HG03354 (cell line): ENCODE measurements around the gene ELMOD3.
"Not testable (repeated sequence)": the region's sequence is repeated elsewhere in the genome, so short reads cannot be mapped to it uniquely, and the experiment has no call there.

Source experiments
- ATAC-seq: cut with Tn5 transposase; IDR thresholded peaks from one replicate; pipeline ENCODE4 v1.9.1; 2021; ENCODE audit warnings: mild to moderate bottlenecking; ENCODE audit not compliant: unreplicated experiment, poor library complexity, severe bottlenecking

ELMOD3 gene

DNA sequence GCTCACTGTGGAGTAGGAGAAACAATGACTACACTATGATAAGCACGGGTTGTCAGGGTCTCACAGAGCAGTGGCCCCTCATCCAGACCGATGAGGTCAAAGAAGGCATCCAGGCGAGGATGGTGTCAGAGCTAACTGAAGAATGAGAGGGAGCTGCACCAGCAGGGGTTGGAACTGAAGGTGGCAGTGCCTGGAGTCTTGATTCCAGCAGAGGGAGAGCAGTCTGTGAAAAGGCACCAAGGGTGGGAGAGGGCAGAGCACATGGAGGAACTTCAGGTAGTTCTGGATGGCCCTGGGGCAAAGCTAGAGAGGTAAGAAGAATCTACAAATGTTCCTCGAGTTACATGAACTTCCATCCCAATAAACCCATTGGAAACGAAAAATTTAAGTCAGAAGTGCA, 12.6 kb downstream of the ELMOD3 start:
- no peak for ATAC-seq

DNA sequence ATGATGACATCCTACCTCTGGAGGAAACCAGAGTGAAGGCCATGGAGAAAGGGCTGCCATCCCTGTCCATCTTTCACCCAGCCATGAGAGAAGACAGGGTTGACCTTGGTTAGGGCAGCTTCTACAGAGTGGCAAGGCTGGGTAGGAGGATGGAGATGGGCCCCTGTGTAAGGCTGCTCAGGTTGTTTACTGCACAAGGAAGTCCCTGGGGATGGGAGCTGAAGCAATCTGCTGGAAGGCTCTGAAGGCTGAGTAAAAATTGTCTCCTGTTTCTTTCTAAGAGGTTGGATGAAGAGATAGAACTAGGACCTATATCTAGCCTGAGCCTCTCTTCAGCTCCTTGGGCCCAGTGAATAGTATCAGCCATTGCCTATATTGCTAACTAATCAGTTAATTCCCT, 14.4 kb downstream of the ELMOD3 start:
- ATAC-seq, result no peak

DNA sequence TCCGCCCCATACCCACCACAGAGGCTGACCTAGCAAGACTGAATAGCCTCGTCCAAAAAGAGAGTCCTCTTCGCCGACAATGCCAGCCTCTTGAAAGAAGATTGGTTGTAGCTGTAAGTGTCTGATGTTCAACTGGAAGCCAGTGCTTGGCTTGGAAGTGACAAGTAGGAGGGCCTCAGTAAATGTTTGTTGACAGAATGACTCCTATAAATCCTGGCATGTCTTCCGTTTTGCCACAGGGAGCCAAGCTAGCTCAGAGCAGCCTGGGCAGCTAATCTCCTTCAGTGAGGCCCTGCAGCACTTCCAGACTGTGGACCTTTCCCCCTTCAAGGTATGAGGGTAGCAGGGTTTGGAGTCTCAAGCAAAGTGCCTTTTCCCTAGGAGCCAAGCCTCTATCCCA, 14.9 kb downstream of the ELMOD3 start:
- ATAC-seq, result no peak

DNA sequence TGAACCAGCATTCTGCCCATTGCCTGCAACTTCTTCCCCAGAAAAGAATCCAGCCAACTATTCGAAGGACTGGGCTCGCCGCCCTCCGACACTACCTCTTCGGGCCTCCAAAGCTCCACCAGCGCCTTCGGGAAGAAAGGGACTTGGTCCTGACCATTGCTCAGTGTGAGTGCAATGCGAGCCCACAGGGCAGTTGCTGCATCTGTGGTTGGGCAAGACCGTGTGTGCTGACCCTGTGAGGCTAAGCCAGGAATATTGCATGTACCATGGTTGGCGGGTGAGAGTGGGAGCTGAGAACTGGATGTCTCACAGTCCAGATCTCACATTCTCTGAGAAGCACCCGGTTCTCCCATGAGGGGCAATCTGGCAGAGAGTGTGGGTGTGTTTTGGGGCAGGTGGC, 16.5 kb downstream of the ELMOD3 start:
- no peak for ATAC-seq

DNA sequence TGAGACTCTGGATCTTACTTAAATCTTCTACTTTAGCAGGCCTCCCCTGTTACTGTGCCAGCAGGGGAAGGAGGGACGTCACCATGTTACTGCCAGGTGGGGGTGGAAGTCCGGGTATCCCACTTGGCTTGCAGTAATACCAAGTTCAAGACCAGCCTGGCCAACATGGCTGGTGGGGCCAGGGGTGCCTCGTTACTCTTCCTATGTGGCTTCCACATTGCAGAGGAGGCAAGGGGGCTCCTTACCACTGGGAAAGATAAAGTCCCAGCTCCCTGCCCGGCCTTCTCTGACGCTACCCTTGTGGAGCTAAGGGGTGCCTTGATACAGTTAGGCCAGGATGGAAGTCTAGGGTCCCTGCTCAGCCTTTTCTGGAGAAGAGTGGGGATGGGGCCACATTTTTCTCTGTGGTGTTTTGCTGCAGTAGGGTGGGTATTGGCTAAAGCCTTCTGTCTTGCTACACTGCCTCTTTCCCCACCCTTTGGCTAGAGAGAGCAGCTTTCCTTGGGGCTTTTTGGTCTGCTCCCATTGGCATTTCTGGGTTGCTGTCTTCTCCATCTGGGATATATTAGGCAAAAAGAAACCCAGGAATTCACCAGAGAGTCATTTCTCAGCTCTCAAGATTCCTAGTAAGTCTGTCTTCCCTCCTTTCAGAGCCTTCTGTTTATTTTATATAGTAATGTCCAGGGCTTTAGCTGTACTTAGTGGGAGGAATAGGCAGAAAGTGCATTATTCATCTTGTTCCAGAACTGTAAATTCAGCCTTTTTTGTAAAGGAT, 21.9 kb downstream of the ELMOD3 start:
- no peak for ATAC-seq

DNA sequence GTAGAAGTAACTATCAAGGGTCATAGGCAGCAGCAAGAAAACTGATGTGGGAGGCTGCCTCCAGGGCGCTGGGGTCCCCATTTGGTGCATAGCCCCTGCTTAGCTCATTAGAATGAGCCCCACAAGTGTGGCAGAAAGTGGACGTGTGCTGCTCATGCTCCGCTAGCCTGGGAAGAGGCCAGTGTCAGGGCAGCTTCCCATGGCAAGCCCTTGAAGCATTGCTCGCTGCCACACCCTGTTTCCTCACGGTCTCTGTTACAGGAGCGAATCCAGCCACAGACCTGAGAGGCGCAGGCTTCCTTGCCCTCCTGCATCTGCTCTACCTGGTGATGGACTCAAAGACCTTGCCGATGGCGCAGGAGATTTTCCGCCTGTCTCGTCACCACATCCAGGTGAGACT, 22.5 kb downstream of the ELMOD3 start:
- ATAC-seq, result no peak

DNA sequence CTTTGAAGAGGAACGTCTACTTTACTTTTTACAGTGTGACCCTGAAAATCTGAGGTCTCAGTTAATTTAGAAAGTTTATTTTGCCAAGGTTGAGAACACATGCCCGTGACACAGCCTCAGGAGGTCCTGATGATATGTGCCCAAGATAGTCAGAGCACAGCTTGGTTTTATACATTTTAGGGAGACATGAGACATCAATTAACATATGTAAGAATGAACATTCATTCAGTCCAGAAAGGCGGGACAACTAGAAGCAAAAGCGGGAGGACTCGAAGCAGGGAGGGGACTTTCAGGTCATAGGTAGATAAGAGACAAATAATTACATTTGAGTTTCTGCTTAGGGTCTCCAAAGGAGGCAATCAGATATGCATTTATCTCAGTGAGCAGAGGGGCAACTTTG, 23.7 kb downstream of the ELMOD3 start:
- ATAC-seq, result no peak

DNA sequence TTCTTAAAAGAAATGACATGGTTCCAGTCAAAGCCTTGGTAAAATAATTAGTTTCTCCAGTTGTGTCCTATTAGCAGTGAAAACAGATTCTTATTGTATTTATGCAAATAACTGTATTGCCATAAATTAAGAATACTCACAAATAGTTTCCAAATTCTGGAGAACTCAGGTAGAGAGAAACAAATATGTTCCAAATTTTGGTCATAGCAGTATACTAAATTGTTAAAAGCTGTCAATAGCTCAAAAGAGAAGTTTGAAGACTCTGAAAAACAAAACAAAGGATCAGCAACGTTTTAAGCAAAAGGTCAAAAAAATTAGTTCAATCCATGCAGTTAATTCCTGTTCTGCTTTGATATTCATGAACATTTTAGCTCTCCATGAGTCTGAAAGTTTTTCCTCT, 25.5 kb downstream of the ELMOD3 start:
- ATAC-seq, result no peak

DNA sequence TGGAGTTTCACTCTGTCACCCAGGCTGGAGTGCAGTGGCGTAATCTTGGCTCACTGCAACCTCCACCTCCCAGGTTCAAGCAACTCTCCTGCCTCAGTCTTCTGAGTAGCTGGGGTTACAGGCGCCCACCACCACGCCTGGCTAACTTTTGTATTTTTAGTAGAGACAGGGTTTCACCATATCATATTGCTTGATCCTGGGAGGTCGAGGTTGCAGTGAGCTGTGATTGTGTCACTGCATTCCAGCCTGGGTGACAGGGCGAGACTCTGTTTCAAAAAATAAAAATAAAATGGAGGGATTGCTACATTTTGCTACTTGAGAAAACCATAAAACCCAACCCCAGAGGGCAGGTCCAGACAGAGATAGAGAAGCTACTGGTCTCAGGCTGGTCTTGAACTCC, 28.6 kb downstream of the ELMOD3 start:
- not testable (repeated sequence) for ATAC-seq

DNA sequence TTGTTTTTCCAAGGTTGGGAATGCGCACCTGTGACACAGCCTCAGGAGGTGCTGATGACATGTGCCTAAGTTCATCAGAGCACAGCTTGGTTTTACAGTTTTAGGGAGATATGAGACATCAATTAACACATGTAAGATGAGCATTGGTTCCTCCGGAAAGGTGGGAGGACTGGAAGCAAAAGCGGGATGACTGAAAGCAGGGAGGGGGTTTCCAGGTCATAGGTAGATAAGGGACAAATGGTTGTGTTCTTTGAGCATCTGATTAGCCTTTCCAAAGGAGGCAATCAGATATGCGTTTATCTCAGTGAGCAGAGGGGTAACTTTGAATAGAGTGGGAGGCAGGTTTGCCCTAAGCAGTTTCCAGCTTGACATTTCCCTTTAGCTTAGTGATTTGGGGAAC, 29.3 kb downstream of the ELMOD3 start:
- ATAC-seq, result no peak

DNA sequence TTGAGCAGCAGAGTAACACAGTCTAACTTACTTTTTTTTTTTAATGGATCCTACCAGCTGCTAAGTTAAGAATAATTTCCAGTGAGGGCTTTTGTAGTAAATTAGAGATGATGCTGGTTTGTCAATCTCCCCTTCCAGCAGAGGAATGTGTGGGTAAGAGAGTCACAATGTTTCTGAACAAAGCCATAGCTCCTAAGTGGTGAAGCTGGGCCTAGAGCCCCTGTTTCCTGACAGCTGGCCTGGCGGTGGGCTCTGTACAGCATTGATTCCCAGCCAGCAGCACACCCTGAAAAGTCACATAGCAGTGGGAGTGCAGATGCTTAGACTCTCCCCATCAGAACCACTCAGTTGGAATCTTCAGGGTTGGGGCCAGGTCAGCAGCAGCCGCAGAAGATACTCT, 31.2 kb downstream of the ELMOD3 start:
- no peak for ATAC-seq

DNA sequence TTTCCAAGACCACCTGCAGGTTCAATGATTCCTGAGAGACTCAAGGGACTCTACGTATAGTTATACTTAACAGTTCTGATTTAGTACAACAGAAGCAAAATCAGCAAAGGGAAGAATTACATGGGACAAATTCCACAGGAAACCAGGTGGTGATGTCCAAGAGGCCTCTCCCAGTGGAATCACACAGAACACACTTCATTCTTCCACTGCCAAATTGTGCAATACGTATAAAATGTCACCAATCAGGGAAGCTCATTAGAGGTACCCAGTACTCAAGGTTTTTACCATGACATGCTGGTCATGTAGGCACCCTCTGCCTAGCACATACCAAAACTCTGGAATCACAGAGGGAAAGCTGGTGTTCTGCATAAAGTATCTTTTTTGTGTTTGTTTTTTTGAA, 33.2 kb downstream of the ELMOD3 start:
- no peak for ATAC-seq

DNA sequence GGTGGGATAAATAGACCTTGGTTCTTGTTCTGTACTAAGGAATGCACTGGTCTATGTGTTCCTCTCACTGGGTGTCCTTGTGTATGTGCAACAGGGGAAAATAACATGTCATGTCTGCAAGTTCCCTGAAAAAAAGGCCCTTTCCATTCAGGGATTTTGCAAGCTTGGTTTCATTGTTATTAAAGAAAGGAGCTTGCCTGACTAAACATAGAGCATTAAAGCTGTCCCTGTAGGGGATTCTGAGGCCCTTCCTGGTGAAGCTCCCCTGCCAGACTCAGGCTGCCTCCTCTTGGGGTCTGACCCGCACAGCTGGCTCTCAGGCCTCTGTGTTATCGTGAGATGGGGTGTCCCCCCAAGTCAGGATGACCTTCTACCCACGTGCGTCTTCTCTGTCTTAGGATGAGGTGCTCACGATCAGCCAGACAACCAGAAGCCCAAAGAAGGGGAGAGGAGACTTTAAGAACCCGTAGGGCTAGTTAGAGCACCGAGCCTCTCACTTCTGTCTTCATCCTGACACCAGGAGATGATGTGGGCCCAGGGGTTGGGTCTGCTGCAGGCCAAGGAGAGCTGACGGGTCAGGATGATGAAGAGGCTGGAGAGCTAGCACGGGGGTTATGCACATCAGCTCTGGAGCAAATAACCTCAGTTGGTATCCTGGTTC, 34.4 kb downstream of the ELMOD3 start:
- no peak for ATAC-seq

DNA sequence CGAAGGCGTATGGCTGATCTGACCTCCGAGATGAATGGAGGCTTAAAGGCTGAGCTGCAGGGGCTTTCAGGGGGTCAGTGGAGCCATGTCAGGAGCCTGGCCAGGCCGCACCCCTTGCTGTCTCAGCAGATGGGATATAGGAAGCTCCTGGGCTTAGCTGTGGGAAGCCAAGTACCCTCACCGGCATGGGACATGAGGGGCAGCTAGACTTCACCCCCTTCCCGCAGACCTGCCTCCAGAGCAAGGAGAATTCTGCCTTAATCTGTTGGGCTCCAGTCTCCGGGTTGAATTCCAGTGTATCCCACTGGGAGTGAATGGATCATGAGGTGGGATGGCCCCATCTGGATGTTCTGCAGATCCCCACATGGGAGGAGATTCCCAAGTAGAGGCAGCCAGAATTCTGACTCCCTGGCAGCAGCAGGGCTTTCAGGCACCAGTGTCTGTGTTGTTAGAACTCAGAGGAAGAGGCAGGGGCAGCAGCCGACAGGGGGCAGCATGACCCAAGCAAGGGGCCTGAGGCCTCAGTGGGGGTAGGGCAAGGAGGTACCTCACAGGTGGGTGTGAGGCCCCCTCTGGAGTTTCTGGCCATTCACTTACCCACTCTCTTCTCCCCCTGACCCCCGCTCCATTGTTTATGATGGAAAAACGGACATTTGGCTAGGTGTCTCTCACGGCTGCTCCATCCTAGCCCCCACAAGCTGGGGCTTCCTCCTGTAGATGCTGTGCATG, 36.5 kb downstream of the ELMOD3 start:
- no peak for ATAC-seq

DNA sequence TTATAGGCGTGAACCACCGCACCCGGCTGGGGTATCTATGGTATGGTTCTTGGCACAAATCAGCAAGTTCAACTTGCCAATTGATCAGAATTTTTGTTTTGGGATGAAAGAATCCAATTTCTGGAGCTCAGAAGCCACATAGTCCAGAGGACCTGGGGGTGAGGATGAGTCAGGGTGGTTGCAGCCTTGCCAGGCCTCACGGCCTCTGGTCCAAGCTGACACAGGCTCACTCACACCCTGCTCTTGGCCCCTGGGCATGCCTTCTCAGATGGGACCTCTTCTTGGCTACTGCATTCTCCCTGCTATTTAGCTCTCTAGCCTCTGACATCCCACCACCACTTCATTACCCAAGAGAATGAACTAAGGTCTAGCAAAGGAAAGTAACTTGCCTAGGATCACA, 39.3 kb downstream of the ELMOD3 start:
- no peak for ATAC-seq

DNA sequence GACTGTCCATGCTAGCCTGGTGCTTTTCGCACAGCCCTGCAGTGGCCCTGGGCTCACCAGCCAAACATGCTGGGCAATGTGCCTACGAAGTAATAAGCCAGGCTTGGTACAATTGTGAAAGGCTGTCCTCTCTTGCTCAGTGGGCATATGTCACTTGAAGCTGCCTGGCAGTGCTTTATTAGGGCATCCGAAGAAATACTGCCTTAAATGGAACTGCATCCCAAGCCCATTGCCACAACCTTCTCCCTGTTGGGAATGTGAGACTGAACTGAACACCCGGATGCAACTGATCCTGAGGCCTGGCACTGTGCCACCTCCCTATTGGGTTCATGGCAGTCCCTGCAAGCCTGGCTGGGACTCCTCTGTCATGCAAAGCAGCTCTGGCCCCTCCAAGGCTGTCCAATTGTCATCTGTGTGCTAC, 39.7 kb downstream of the ELMOD3 start:
- no peak for ATAC-seq

DNA sequence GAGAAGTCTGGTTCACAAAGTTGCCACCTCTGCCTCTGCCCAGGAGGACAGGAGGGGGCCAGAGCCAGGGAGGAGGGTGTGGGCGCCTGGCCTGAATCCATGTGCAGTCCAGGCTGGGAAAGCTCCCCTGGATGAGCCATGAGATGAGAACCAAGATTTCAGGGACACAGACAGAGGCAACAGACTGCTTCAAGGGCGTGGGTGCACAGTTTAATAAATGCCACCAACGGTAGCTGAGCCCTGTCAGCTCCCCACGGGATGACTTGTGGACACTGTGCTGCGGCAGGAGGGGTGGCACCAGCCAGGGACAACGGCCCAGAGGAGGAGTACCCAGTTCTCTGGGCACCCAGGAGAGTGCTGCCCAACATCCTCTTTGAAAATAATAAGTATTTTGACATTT, 40.4 kb downstream of the ELMOD3 start:
- no peak for ATAC-seq

DNA sequence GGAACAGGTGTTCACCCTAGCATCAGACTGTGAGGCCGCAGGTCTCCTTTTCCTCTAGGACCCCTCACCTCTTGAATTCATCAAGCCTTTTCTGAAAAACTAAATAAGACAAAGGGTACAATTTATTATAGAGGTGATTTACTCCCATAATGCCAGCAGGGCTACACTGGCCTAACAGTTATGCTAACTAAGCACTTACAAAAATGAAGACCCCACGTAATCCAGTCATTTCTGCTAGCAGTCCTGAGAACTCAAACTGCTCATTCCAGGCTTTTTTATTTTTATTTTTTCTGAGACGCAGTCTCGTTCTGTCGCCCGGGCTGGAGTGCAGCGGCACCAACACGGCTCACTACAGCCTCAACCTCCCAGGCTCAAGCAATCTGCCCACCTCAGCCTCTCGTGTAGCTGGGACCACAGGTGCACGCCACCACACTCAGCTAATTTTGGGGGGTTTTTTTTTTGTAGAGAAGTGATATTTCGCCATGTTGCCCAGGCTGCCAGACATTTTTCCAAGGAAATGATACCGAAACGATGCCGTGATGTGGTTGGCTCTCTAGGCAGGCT, 41.4 kb downstream of the ELMOD3 start:
- ATAC-seq, result no peak

DNA sequence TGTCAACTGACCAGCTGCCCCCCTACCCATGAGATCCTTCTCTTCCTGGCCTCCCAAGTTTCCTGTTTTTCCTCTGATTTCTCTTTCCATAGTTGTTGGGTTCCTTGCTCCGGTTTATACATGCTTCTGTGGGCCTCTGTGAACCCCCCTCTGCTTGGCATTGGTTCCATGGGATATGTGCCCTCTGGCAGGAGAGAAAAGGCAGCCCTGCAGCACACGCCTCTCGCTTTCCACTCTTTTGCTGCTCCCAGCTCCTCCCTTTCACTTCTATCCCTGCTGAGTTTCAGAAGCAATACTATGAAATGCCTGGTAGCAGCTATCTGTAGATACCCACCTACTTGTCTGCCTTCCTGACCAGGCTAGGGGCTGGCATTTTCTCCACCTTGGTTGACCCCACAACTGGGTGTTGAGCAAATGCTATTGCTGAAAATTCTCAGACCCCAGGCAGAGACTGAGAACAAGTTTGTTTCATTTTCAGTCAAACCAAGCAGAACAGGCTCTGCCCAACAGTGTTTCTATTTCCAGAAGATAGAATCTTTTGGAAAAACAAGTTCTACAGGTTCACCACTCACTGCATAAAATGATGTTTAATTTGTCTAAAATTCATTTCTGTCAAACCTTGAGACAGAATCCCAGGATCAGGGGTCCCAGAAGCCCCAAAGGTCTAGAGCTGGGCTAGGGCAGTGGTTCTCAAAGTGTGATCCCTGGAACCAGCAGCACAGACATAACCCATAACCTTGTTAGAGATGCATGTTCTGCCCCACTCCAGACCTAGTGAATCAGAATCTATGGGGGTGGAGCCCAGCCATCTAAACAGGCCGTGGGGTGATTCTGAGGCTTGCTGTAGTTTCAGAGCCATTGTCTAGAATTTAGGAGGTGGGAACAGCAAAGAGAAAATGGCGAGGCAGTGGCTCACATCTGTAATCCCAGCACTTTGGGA, 42.2 kb downstream of the ELMOD3 start:
- no peak for ATAC-seq

DNA sequence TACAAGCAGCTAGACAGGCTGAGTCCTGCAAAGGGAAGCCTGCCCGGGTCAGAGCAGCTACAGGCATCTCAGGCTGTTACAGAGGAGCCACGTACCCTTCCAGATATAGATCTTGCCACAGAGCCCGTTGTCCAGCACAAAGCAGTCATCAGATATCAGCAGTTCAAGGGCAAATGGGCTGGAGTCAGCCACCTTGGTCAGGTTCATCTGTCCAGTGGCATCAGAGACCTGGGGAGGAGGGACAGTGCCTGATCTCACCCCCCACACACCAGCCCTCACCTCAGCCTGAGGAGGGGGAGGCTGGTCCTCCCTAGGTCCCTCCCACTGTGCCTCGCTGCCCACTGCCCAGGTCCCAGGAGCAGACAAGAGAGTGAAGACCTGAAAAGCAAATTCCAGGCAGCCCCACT, 43.4 kb downstream of the ELMOD3 start:
- no peak for ATAC-seq
